SK-N-SH (cell line): ENCODE measurements around the gene SLC16A5. TPM values are rescaled to one million over a fixed set of nuclear protein-coding genes. Genes with fewer than 3 reads are reported as not detected.

Experiments used
- CTCF ChIA-PET: fragments of 300-600, 350-600 bp; formaldehyde crosslinking; extraction: SDS; loops from one replicate; lab custom pipeline; 2021; lab: Yijun Ruan, JAX
- POLR2A ChIA-PET: fragments of 350-600 bp; sonication (Branson Sonifier 250); formaldehyde crosslinking; extraction: SDS; loops from one replicate; lab custom pipeline; 2020; ENCODE audit warnings: antibody characterized with exemption, inconsistent platforms; lab: Yijun Ruan, JAX
- DNase-seq: peaks from one replicate; pipeline ENCODE4 v3.0.0; 2012
- H2AFZ ChIP-seq: fragments of 200-600 bp; sonication (generic); 2 replicates; pipeline ENCODE4 v1.8.1; 2016; ENCODE audit warnings: antibody characterized with exemption, mild to moderate bottlenecking, low read depth
- H3F3A ChIP-seq: fragments of 200-600 bp; sonication (generic); replicated peaks from 2 replicates; pipeline ENCODE3; 2016; ENCODE audit warnings: antibody characterized with exemption, mild to moderate bottlenecking; ENCODE audit not compliant: insufficient read depth
- H3K27ac ChIP-seq, 2 experiments: fragments of 200-500 bp in 1 of 2; fragments of 200-600 bp in 1 of 2; sonication (Bioruptor generic) in 1 of 2; sonication (generic), shearing (Covaris generic) in 1 of 2; 2 replicates each; pipeline versions ENCODE4 v1.5.1 to v1.6.1; 2014 to 2016; ENCODE audit warnings: low read depth in 2 of 2, inconsistent platforms in 1 of 2, low read length in 1 of 2, mild to moderate bottlenecking in 1 of 2, mixed read lengths in 1 of 2
- H3K27me3 ChIP-seq: fragments of 200-600 bp; sonication (generic), shearing (Covaris generic); 2 replicates; pipeline ENCODE4 v1.6.1; 2016; ENCODE audit warnings: mixed run types; ENCODE audit not compliant: insufficient read depth
- H3K36me3 ChIP-seq, 2 experiments: fragments of 200-500 bp in 1 of 2; fragments of 200-600 bp in 1 of 2; sonication (Bioruptor generic) in 1 of 2; sonication (generic) in 1 of 2; replicated peaks in 1 of 2; 2 replicates each; pipeline versions ENCODE3 to v1.5.1; 2014 to 2016; ENCODE audit warnings: low read length in 1 of 2, mild to moderate bottlenecking in 1 of 2; ENCODE audit not compliant: insufficient read depth in 2 of 2, control insufficient read depth in 1 of 2
- H3K4me1 ChIP-seq, 2 experiments: fragments of 200-500 bp in 1 of 2; fragments of 200-600 bp in 1 of 2; sonication (Bioruptor generic) in 1 of 2; sonication (generic), shearing (Covaris generic) in 1 of 2; 2 replicates each; pipeline versions ENCODE4 v1.5.1 to v1.6.1; 2014 to 2016; ENCODE audit warnings: low read depth in 1 of 2, low read length in 1 of 2, mixed run types in 1 of 2; ENCODE audit not compliant: insufficient read depth in 2 of 2, control insufficient read depth in 1 of 2
- H3K4me2 ChIP-seq: fragments of 200-600 bp; sonication (generic), shearing (Covaris generic); 2 replicates; pipeline ENCODE4 v1.6.1; 2017; ENCODE audit warnings: mixed run types
- H3K4me3 ChIP-seq, 2 experiments: fragments of 200-500 bp in 1 of 2; fragments of 200-600 bp in 1 of 2; sonication (Bioruptor generic) in 1 of 2; sonication (generic), shearing (Covaris generic) in 1 of 2; 2 replicates each; pipeline versions ENCODE4 v1.5.1 to v1.8.1; 2014 to 2016; ENCODE audit warnings: low read depth in 2 of 2, inconsistent platforms in 1 of 2, low read length in 1 of 2, mild to moderate bottlenecking in 1 of 2, mixed read lengths in 1 of 2, moderate library complexity in 1 of 2
- H3K79me2 ChIP-seq: fragments of 200-600 bp; sonication (generic); 2 replicates; pipeline ENCODE4 v1.8.1; 2017; ENCODE audit warnings: mild to moderate bottlenecking; ENCODE audit not compliant: insufficient read depth
- H3K9ac ChIP-seq: fragments of 200-600 bp; sonication (generic); 2 replicates; pipeline ENCODE4 v1.6.1; 2017; ENCODE audit warnings: mixed run types
- H3K9me2 ChIP-seq: fragments of 200-600 bp; sonication (generic); 2 replicates; pipeline ENCODE4 v1.6.1; 2017; ENCODE audit warnings: mixed run types
- H3K9me3 ChIP-seq: fragments of 200-600 bp; sonication (generic); 2 replicates; pipeline ENCODE4 v1.6.1; 2017; ENCODE audit warnings: mixed run types, mild to moderate bottlenecking, moderate library complexity
- H4K20me1 ChIP-seq: fragments of 200-600 bp; sonication (generic); 2 replicates; pipeline ENCODE4 v1.6.1; 2017; ENCODE audit warnings: mild to moderate bottlenecking, mixed run types; ENCODE audit not compliant: insufficient read depth
- CHD2 ChIP-seq: fragments of 150-350 bp; IDR thresholded peaks from 2 replicates; pipeline ENCODE4 v1.6.1; 2018; ENCODE audit warnings: low read length; ENCODE audit not compliant: partially characterized antibody
- EP300 ChIP-seq, 2 experiments: IDR thresholded peaks; 2 replicates each; pipeline versions ENCODE4 v1.4.0 to v1.6.1; 2012; ENCODE audit warnings: borderline replicate concordance in 1 of 2, low read depth in 1 of 2, low read length in 1 of 2
- FOSL2 ChIP-seq: IDR thresholded peaks from 2 replicates; pipeline ENCODE4 v1.4.0; 2012; ENCODE audit warnings: low read depth, mild to moderate bottlenecking, moderate library complexity, borderline replicate concordance
- FOXM1 ChIP-seq: IDR thresholded peaks from 2 replicates; pipeline ENCODE4 v1.4.0; 2012; ENCODE audit warnings: low read depth, mild to moderate bottlenecking
- IRF3 ChIP-seq: fragments of 150-350 bp; IDR thresholded peaks from 2 replicates; pipeline ENCODE4 v1.6.1; 2016; ENCODE audit warnings: mild to moderate bottlenecking, low read depth, low read length
- MAX ChIP-seq: IDR thresholded peaks from 2 replicates; pipeline ENCODE4 v1.4.0; 2012; ENCODE audit warnings: low read depth
- MEF2A ChIP-seq: IDR thresholded peaks from 2 replicates; pipeline ENCODE4 v1.4.0; 2012; ENCODE audit warnings: low read depth, borderline replicate concordance
- NRF1 ChIP-seq: IDR thresholded peaks from 2 replicates; pipeline ENCODE4 v1.6.1; 2012; ENCODE audit warnings: low read depth, mild to moderate bottlenecking, low read length
- POLR2AphosphoS5 ChIP-seq: IDR thresholded peaks from 2 replicates; pipeline ENCODE4 v1.6.1; 2012; ENCODE audit warnings: low read depth, low read length
- RFX5 ChIP-seq: IDR thresholded peaks from 2 replicates; pipeline ENCODE4 v1.6.1; 2012; ENCODE audit warnings: mild to moderate bottlenecking, improper control_type of control experiment, low read length
- SIN3A ChIP-seq: IDR thresholded peaks from 2 replicates; pipeline ENCODE4 v1.6.1; 2012; ENCODE audit warnings: low read depth, mild to moderate bottlenecking, low read length, moderate library complexity, borderline replicate concordance
- SMC3 ChIP-seq: IDR thresholded peaks from 2 replicates; pipeline ENCODE4 v1.6.1; 2012; ENCODE audit warnings: low read depth, low read length, improper control_type of control experiment
- TAF1 ChIP-seq: IDR thresholded peaks from 2 replicates; pipeline ENCODE4 v1.6.1; 2012; ENCODE audit warnings: low read depth, mild to moderate bottlenecking, low read length, moderate library complexity, borderline replicate concordance
- WGBS: methylation state at CpG from one replicate; pipeline ENCODE4 v1.1.6; 2017; ENCODE audit warnings: low lambda C conversion rate; 5-methylcytosine and 5-hydroxymethylcytosine counted together
- polyA plus RNA-seq, 3 experiments: library from polyadenylated mRNA; depleted of rRNA; stranded (reverse); fragments of >200 nt; gene quantifications; 2 replicates each; pipeline ENCODE4 v1.2.3, GENCODE V29; 2012

Gene SLC16A5
- polyA plus RNA-seq, 1 of the 3 experiments (the other 2 are of a cell fraction) = 0.03 TPM

GRCh38 chr17:75088465-75089417 lies 987 bp downstream of the SLC16A5 start:
- Histone ChIP-seq H3K9ac (no peak overlapping the region), H3K27ac (no peak overlapping the region), H3K4me3 (no peak overlapping the region), H3F3A (peaks cover 2% of the 10 kb centered on the region), H2AFZ (no peak overlapping the region), H3K36me3 (no peaks in the 10 kb centered on the region), H4K20me1 (no peaks in the 10 kb centered on the region), H3K4me1 (peaks cover 0 to 10% of the 10 kb centered on the region in 2 experiments; a peak in 1 of 4 replicates), H3K9me2 (no peaks in the 10 kb centered on the region), H3K79me2 (no peaks in the 10 kb centered on the region), H3K9me3 (no peaks in the 10 kb centered on the region), H3K4me2 (no peak overlapping the region), H3K27me3 (no peaks in the 10 kb centered on the region)
- ChIA-PET POLR2A (no interaction called here), CTCF (interaction anchor here (1.2 to 2.8 kb wide), 6 partner anchors 11 to 40 kb away, joined by 3 to 23 read pairs (median 4); no protein-coding TSS in a partner anchor)
- WGBS = 86% methylated on average over 9 of the region's 11 CpGs
- DNase-seq = no peak
- no peak for TF ChIP-seq SMC3
- peak; percentile 32; the same call in 1 of the 2 replicates for TF ChIP-seq FOSL2

- Histone ChIP-seq H3K4me3 (no peak overlapping the region), H3K9me3 (no peaks in the 10 kb centered on the region), H2AFZ (no peak overlapping the region), H3F3A (peaks cover 2% of the 10 kb centered on the region), H4K20me1 (no peaks in the 10 kb centered on the region), H3K36me3 (no peaks in the 10 kb centered on the region), H3K27ac (no peak overlapping the region), H3K9me2 (no peaks in the 10 kb centered on the region), H3K79me2 (no peaks in the 10 kb centered on the region), H3K4me2 (no peak overlapping the region), H3K9ac (no peak overlapping the region), H3K4me1 (peaks cover 0 to 5% of the 10 kb centered on the region in 2 experiments; a peak in 1 of 4 replicates), H3K27me3 (no peaks in the 10 kb centered on the region)
- WGBS = 73% methylated on average over 18 of the region's 19 CpGs
- CTCF ChIA-PET = interaction anchor here (0.6 to 2.0 kb wide), 10 partner anchors 15 to 160 kb away, joined by 3 to 15 read pairs (median 6); partner anchors contain the start of gene NT5C
- peak; percentile 62 for DNase-seq
- TF ChIP-seq SIN3A (no peak), FOXM1 (no peak), SMC3 (no peak), RFX5 (no peak), TAF1 (no peak), MAX (no peak), POLR2AphosphoS5 (no peak), CHD2 (no peak), NRF1 (no peak), EP300 (IDR thresholded peaks at IDR 0.05; ENCODE audit: borderline replicate concordance in 1 of 2, low read depth in 1 of 2, low read length in 1 of 2) (no peak), MEF2A (no peak), IRF3 (no peak)
- POLR2A ChIA-PET = no interaction called here
Measured at GRCh38 chr17:75090871-75091854, 3.4 kb downstream of the SLC16A5 start.
